HG02571 (cell line): ENCODE results near the gene ITLN1.
"Not testable (repeated sequence)": the region's sequence is repeated elsewhere in the genome, so short reads cannot be mapped to it uniquely, and the experiment has no call there.

Experiments used
- ATAC-seq: cut with Tn5 transposase; IDR thresholded peaks from one replicate; pipeline ENCODE4 v1.9.1; 2021; ENCODE audit warnings: mild to moderate bottlenecking, moderate library complexity; ENCODE audit not compliant: unreplicated experiment

Gene ITLN1

GRCh38 chr1:160885042-160885441 lies at the start of gene ITLN1:
Gene ITLN1, minus strand, starts transcription at chr1:160885180. Its CDS starts 303 bp downstream, at chr1:160884877.
- no peak for ATAC-seq

GRCh38 chr1:160933305-160933704 lies 48.3 kb upstream of the ITLN1 start:
- ATAC-seq, result not testable (repeated sequence)

- ATAC-seq, result no peak
Measured at GRCh38 chr1:160925652-160926244, 40.8 kb upstream of the ITLN1 start.

- no peak for ATAC-seq
Measured at GRCh38 chr1:160924791-160925651, 40.0 kb upstream of the ITLN1 start.

GRCh38 chr1:160916666-160917065 lies 31.7 kb upstream of the ITLN1 start:
- ATAC-seq, result no peak

- ATAC-seq, result not testable (repeated sequence)
Measured at GRCh38 chr1:160913229-160913628, 28.2 kb upstream of the ITLN1 start.

- no peak for ATAC-seq
Measured at GRCh38 chr1:160911925-160912324, 26.9 kb upstream of the ITLN1 start.

GRCh38 chr1:160911441-160911840 lies 26.5 kb upstream of the ITLN1 start:
- ATAC-seq, result no peak

GRCh38 chr1:160910170-160910750 lies 25.3 kb upstream of the ITLN1 start:
- no peak for ATAC-seq

GRCh38 chr1:160907976-160908375 lies 23.0 kb upstream of the ITLN1 start:
- ATAC-seq, result no peak

- no peak for ATAC-seq
Measured at GRCh38 chr1:160905617-160905989, 20.6 kb upstream of the ITLN1 start.

GRCh38 chr1:160904783-160905616 lies 20.0 kb upstream of the ITLN1 start:
- ATAC-seq, result no peak

GRCh38 chr1:160902251-160902650 lies 17.3 kb upstream of the ITLN1 start:
- ATAC-seq, result not testable (repeated sequence)

- no peak for ATAC-seq
Measured at GRCh38 chr1:160901768-160902167, 16.8 kb upstream of the ITLN1 start.

GRCh38 chr1:160900683-160901082 lies 15.7 kb upstream of the ITLN1 start:
- not testable (repeated sequence) for ATAC-seq

- ATAC-seq, result not testable (repeated sequence)
Measured at GRCh38 chr1:160894368-160895135, 9.6 kb upstream of the ITLN1 start.

GRCh38 chr1:160891474-160891873 lies 6.5 kb upstream of the ITLN1 start:
- ATAC-seq, result no peak

- ATAC-seq, result no peak
Measured at GRCh38 chr1:160888926-160889325, 3.9 kb upstream of the ITLN1 start.

GRCh38 chr1:160887071-160887470 lies 2.1 kb upstream of the ITLN1 start:
- ATAC-seq, result no peak

GRCh38 chr1:160884579-160884978 lies 401 bp downstream of the ITLN1 start:
- peak; percentile 72 for ATAC-seq
